ENCODE measurements around the gene TBC1D22A.

TBC1D22A gene

GRCh38 chr22:46907241-46908215 is 145.1 kb downstream of the TBC1D22A start:
- DNase-seq (ENCODE audit: low read depth in 2 of 2) = no peak

DNA sequence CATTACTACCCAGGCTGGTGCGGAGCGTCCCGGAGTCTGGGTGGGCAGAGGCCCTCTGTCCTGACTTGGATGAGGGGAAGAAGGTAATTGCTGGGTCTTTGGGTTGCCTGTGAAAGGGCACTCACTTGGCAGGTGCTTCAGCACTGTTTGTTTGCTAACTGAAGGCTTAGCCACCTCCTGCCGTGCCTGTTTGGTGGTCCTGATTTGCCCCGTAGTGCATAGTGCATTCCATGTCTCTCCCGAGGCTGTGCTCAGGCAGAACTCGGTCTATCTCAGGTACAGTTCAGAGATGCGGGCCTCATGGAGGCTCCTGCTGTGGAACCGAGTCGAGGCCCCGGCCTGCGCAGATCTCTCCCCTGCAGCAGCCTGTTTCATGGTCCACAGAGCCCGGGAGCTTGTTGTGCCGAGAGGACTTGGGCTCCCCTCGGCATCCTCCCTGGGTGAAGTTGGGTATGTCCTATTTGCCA is 146.2 kb downstream of the TBC1D22A start:
- DNase-seq (ENCODE audit: low read depth in 2 of 2) = no peak

GRCh38 chr22:46909237-46910030 is 147.0 kb downstream of the TBC1D22A start:
- DNase-seq (ENCODE audit: low read depth in 2 of 2) = no peak

DNA sequence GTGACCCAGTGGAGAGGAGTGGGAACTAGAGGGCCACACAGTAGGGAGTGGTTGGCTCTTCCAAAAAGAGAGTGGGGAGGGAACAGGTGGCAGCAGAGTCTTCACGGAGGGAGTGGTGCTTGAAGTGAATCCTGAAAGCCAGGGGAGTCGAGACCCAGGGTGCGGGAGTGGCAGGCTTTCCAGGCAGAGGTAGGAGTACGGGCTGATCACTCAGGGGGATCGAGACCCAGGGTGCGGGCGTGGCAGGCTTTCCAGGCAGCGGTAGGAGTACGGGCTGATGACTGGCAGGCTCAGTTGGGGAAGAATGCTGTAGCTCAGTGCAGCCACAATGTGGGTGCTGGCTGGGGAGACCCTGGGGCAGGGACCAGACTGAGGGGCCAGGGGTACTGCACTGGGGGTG is 148.2 kb downstream of the TBC1D22A start:
- DNase-seq (ENCODE audit: low read depth in 2 of 2) = no peak

GRCh38 chr22:46911346-46911745 is 148.9 kb downstream of the TBC1D22A start:
- no peak for DNase-seq (ENCODE audit: low read depth in 2 of 2)

DNA sequence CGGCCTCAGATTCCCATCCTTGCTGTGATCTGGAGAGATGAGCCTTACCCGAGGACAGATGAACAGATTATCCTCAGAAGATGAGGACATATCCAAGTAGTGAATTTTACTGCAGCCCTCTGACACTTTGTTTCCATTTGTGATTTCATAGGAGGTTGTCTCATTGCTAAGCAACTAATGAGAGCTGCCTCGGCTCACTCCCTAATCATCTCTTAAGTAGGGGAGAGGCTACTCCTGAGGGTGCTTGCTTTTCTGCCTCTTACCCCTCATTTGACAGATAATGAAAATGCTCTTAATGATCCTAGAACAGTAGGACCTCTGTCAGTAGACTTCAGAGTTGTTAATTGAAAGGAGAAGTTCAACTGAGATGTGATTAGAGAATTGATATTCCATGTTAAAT is 150.9 kb downstream of the TBC1D22A start:
- DNase-seq (ENCODE audit: low read depth in 2 of 2) = no peak

- DNase-seq (ENCODE audit: low read depth in 2 of 2) = no peak
Observed at GRCh38 chr22:46914481-46914880, 152.0 kb downstream of the TBC1D22A start.

DNA sequence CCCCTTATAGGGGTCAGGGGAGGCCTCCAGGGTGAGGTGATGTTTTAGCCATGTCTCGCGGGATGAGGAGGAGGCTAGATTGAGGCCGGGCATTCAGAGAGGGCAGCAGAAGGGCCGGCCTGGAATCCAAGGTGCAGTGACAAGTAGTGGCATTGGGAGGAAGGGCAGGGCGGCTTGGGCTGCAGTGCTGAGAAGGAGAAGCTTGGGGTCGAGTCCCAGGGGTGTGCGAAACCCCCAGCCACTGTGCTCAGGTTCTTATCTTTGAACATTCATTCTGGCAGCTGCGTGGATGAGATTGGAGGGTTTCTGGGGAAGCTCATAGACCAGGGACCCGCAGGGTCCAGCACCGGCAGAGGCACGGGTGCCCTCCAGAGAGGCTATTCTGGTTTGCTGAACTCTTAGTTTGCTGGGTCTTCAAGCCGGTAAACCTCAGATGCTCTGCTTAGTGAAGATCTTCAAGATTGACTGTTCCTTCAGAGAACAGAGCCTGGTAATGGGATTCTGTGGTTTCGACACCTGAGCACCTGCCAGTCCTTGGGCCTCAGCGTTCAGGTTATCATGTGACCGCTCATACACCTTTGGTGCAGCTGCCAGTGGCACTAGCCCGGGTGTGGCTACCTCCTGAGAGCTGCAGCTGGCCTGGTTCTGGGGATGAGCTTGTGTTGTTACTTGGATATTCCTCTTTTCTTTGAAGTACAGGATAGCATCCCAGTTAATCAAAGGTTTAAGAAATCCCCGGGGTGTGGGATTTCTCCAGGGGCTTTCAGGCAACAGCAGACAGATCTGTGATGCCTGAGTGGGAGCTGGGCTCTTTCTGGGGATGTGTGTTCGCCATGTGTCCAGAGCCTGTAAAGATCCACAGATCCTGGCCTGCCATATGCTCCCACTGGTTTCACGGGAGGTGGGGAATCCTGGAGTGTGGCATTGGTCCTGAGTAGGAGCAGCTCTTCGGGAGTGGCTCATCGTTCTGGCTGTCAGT is 152.8 kb downstream of the TBC1D22A start:
- DNase-seq (ENCODE audit: low read depth in 2 of 2) = no peak

DNA sequence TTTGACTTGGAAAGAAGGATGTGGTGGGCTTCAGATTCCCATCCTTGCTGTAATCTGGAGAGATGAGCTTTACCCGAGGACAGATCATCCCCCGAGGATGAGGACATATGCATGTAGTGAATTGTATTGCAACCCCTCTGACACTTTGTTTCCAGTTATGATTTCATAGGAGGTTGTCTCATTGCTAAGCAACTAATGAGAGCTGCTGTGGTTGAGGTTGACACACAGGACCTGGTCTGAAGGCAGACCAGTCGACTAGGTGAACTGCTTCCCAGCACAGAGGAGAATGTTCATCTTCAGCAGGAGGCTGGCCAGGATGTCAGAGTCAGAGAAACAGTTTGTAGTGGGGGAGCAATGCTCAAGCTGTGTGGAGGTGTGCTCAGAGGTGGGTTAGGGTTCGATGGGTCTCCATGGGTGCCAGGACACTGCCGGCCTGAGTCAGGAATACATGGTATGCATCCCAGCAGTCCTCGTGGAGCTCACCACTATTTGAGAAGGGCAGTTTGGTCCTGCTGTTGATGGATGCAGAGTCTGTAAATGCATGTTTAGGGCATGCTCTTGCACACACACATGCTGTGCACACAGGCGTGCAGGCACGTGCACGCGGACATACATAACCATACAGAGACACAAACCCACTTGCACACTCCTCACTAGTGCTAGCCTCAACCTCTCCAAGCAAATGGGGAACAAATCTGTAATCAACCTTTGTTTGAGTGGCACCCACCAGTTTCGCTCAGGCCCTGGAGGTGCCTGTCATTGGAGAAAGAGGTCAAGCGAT is 153.7 kb downstream of the TBC1D22A start:
- DNase-seq (ENCODE audit: low read depth in 2 of 2) = no peak

- no peak for DNase-seq (ENCODE audit: low read depth in 2 of 2)
Observed at GRCh38 chr22:46916886-46917770, 154.7 kb downstream of the TBC1D22A start.

GRCh38 chr22:46917771-46918101 is 155.3 kb downstream of the TBC1D22A start:
- DNase-seq (ENCODE audit: low read depth in 2 of 2) = no peak

GRCh38 chr22:46918197-46918596 is 155.7 kb downstream of the TBC1D22A start:
- DNase-seq (ENCODE audit: low read depth in 2 of 2) = no peak

DNA sequence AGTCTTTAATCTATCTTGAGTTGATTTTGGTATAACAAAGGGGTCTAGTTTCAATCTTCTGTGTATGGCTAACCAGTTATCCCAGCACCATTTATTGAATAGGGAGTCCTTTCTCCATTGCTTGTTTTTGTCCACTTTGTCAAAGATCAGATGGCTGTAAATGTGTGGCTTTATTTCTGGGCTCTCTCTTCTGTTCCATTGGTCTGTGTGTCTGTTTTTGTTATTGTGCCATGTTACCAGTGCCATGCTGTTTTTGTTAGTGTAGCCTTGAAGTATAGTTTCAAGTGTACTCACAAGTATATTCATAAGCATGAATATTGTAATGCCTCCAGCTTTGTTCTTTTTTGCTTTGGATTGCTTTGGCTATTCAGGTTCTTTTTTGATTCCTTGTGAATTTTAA is 159.6 kb downstream of the TBC1D22A start:
- DNase-seq (ENCODE audit: low read depth in 2 of 2) = no peak

GRCh38 chr22:46923394-46923793 is 160.9 kb downstream of the TBC1D22A start:
- DNase-seq (ENCODE audit: low read depth in 2 of 2) = no peak

DNA sequence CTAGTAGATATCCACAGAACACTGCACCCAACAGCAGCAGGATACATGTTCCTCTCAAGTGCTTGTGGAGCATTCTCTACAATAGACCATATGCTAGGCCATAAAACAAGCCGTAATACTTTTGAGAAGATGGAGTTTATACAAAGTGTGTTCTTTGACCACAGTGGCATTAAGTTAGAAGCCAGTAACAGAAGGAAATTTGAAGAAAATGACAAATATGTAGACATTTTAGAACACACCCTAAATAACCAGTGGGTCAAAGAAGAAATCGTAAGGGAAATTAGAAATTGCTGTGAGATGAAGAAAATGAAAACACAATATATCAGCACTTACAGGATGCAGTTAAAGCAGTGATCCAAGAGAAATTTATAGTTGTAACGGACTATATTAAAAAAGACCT is 163.4 kb downstream of the TBC1D22A start:
- DNase-seq (ENCODE audit: low read depth in 2 of 2) = no peak

DNA sequence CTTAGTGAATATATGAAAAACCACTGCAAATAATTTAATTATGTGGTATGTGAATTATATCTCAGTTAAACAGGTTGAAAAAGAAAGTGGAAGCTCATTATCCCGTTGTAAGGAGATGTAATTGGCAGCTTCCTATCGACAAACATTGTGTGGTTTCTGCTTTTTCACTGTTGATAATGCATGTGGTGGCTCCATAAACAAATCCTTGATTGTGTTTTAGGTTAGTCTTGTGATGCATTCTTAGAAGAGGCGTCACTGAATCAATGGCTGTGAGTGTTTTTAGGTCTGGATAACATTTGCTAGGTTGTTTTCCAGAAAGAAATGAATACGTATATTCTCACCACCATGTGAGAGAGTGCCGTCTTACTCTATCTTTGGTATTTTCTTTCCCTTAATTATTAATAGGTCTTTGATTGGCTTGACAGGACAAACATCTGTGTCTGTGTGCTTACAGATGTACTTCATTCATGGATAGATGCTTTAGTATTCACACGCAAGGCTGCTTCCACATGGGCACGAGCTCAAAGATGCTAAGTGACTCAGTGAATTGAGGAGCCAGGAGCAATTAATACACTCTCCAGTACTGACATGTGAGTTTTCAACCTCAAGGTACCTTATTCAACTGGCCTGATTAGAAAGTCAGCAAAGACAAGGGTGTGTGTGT is 166.7 kb downstream of the TBC1D22A start:
- DNase-seq (ENCODE audit: low read depth in 2 of 2) = no peak

- no peak for DNase-seq (ENCODE audit: low read depth in 2 of 2)
Observed at GRCh38 chr22:46929710-46930204, 167.3 kb downstream of the TBC1D22A start.

DNA sequence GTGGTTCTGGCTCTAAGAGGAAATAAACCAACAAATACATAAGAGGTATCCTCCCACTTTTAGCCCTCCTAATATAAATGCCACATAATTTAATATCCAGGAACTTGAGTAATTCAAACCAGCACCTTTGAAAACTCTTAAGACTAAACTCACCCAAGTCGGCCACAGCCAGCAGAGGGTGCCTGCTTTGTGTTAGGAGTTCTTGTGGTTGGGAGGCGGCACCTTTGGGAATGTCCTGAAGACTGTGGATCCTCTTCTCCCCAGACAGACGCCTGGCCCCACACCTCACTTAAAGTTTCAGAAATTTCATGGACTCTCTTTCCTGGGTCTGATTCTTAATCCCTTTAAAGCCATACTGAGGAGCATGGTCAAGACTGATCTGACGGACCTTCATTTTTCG is 169.0 kb downstream of the TBC1D22A start:
- no peak for DNase-seq (ENCODE audit: low read depth in 2 of 2)

DNA sequence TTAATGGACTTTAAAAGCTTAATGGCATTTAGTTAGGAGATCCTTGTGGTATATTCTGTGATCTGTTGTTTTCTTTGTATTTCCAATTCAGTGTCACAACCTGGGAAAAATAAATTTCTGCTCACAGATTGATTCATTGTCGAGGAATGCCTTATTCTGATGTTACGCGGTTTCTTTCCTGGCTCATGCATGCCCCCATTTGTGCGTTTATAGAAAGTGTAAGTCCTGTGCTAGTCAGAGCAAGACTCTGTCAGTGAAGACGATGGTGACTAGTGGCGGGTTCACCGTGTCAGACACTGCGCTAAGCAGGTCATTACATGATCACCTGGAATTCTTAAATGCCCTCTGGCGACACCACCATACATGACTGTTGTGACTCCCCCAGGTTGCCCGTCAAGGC is 169.4 kb downstream of the TBC1D22A start:
- no peak for DNase-seq (ENCODE audit: low read depth in 2 of 2)

All from activated CD4-positive, alpha-beta T cell treated with anti-CD3 and anti-CD28 coated beads for 24 hours (primary cell).